ENCODE data around the gene KIT.

The KIT gene

DNA sequence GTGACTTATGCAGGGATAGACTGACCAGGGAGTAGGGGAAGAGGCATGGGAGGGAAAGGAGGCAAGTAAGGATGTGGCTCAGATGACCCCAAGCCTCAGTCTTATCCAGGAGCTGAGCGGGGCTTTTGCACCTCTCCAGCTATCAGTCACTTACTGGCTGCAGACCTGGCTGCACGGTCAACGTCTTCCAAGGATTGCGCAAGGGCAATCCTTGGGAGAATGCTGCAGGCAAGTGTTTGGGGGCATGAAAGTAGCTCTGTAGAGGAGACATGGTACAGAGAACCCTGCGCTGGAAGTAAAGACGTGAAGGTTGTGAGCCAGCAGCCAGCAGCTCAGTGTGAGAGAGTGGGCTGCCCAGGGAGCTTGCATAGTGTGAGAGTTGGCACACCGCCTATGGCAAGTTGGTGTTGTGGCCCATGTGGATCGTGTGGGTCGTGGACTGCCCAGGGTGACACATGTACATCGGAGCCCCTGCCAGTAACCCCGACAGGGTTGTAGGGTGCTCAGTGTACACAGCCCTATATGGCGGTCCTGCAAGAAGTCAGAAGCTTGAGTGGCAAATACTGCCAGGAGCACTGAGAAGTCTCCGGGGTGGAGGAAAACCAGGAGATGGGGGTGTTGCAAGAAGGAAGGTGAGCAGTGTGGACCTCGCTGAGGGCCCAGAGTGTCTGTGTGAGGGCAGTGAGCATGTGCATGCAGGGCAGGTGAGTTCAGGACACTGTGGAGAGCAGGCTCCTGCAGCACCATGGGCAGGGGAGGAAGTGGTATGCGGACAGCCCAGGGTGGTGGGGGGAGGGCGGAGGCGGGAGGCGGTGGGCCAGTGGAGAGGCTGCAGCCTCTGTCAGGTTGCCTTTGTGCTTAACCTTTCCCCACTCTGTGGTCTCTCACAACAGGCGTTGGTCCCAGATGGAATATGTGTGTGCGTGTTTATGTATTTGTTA lies 50.9 kb downstream of the KIT start:
- DNase-seq = no peak

GRCh38 chr4:54709400-54709799 lies 51.6 kb downstream of the KIT start:
- no peak for DNase-seq

GRCh38 chr4:54712206-54712605 lies 54.4 kb downstream of the KIT start:
- no peak for DNase-seq

- DNase-seq = no peak
Measured at GRCh38 chr4:54714631-54715030, 56.9 kb downstream of the KIT start.

DNA sequence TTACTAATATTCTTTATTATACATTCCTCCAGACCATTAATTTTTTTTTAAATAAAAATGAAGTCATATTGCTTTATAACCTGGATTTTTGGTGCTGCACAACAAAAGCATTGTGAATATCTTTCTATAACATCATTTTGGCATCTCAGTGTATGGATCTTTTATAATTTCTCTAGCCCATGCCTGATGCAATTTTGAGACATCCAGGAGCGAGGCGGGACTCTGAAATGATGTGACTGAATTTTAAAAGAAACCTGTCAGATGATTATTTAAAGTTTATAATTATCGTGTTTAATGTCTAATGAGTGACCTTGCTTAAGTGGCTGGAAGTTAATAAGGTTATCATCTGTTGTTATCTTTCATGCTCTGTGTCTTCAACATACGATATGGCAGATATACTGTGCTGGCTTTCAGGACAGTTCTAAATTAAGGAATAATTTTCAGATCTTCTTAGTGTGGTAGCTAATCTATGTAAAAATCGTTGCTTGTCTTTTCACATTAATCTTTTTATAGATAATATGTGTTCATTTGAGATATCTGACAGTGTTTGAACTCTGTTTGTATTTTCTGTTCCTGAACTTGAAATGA lies 58.8 kb downstream of the KIT start:
- DNase-seq = no peak

GRCh38 chr4:54717694-54718093 lies 59.9 kb downstream of the KIT start:
- DNase-seq = no peak

DNA sequence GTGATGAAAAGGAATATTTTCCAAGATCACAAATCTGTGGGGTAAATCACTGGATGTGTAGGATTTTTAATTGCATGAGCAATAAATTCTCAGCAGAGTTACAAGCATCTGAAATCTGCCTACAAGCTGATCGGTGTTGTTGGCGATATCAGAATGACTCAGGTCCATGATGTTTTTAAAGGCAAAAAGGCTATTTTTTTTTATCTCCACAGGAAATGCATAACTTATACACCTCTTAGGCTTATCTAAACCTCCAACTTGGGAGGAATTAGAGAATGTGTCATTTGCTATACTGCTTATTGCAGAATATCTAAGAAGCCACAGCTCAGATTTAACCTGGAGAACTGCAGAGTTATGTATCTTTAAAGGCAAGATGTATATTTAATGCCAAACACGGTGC lies 61.6 kb downstream of the KIT start:
- DNase-seq = no peak

- DNase-seq = no peak
Measured at GRCh38 chr4:54723220-54723619, 65.5 kb downstream of the KIT start.

- DNase-seq = no peak
Measured at GRCh38 chr4:54723820-54724219, 66.1 kb downstream of the KIT start.

GRCh38 chr4:54726907-54727306 lies 69.2 kb downstream of the KIT start:
- DNase-seq = no peak

DNA sequence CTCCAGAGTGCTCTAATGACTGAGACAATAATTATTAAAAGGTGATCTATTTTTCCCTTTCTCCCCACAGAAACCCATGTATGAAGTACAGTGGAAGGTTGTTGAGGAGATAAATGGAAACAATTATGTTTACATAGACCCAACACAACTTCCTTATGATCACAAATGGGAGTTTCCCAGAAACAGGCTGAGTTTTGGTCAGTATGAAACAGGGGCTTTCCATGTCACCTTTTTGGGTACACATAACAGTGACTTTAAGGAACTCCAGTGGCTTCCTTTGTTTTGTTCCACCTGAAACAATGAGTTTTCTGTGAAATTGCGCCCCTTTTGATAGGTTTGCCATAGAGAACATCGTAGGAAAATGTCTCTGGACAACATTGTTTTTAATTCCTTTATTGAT lies 69.6 kb downstream of the KIT start:
- DNase-seq = no peak

DNA sequence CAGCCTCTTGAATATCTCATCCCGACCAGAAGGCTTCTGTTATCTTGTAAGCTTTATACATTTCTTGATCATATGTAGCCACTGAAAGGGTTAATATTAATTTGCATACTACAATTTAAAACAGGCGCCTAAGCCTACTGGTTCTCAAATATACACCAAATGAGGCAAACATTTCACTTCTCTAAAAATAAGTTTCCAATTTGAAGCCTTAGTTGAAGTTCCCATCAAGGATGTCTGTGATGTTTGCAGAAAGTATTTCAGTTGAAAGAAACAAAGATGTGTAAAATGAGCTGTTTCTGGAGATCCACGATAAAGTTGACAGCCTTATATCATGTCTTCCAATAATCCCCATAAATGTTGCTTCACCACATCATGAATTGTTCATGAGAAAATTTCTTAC lies 70.6 kb downstream of the KIT start:
- no peak for DNase-seq

GRCh38 chr4:54729256-54729655 lies 71.5 kb downstream of the KIT start:
- no peak for DNase-seq

- DNase-seq = no peak
Measured at GRCh38 chr4:54730581-54730980, 72.8 kb downstream of the KIT start.

- DNase-seq = no peak
Measured at GRCh38 chr4:54731552-54731951, 73.8 kb downstream of the KIT start.

GRCh38 chr4:54731976-54732375 lies 74.2 kb downstream of the KIT start:
- DNase-seq = no peak

GRCh38 chr4:54737421-54737820 lies 79.7 kb downstream of the KIT start:
- DNase-seq = no peak

GRCh38 chr4:54741202-54741601 lies 83.4 kb downstream of the KIT start:
- DNase-seq = no peak

DNA sequence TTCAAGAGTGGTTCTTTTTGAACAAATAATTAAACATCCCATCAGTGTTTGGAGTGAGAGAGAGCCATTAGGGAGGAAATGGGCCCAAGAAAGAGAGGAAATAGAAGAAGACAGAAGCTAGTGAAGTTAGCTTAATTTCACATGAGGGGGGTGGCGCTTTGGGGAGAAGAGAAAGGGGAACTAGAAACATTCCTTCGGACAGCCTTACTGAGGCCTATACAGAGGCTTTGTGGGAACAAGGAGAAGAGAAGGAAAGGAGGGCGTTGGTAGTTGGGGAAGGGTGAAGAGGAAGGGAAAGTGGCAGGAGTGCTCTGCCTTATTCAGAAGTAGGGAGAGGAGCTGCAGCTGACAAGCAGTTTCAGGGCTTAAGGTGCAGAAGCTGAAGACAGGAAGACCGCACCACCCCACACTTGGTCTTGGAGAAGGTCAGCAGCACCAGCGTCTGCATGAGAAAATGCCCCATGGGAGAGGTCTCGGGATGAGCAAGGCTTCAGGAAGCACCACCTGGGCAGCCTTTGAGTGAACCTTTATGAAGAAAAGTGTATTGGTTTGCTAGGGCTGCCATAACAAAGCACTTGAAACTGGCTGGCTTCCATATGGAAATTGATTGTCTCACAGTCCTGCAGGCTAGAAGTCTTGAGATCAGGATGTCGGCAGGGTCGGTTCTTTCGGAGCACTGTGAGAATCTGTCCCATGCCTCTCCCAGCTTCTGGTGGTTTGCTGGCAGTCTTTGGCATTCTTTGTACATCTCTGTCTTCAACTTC lies 85.1 kb downstream of the KIT start:
- DNase-seq = no peak

GRCh38 chr4:54743562-54743961 lies 85.8 kb downstream of the KIT start:
- no peak for DNase-seq

DNA sequence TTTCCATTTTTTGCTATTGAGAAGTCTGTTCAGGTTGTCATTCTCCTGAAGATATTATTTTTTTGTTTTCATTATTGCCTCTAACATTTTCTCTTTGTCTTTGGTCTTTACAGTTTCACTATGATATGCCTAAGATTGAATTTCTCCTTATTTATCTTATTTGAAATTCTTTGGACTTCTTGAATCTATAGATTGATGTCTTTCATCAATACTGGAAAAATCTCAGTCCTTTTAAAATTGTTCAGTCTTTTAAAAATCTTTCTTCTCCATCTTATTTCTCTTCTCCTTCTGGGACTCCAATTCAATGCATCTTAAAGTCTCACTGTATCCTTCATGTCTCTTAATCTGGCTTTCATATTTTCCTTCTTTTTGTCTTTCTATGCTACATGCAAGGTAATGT lies 86.7 kb downstream of the KIT start:
- DNase-seq = no peak

DNA sequence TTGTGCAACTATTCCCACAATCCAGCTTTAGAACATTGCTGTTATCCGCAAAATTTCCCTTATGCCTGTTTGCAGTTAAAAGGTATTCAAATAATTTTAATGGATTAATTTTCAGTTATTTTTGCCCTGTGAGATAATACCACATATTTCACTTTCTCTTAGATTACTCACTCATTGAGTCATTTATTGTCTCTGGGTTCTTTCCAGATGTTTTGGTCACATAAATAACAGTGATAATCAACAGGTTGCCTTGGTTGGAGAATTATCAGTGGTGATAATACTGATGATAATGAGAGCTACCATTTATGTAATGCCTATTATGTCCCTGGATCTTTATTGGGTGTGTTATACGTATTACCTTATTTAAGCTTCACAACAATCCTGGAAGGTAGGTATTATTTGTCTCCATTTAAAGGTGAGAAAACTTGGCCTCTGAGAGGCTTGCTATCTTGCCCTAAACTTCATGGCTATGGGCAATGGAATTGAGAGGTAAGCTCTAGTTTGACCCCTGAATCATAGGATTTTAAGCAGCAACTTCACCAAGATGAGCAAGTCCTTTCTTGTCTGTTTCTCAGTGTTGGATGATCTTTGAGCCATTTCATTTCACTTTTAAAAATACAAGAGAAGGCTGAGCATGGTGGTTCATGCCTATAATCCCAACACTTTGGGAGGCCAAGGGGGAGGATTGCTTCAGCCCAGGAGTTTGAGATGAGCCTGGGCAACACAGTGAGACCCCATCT lies 87.4 kb downstream of the KIT start:
- no peak for DNase-seq

GRCh38 chr4:54746218-54746617 lies 88.5 kb downstream of the KIT start:
- no peak for DNase-seq
